Nucleus accumbens (tissue), 56 donors: ENCODE measurements around the gene SPTY2D1.
"Not testable (repeated sequence)": the region's sequence is repeated elsewhere in the genome, so short reads cannot be mapped to it uniquely, and the experiment has no call there.

Experiments used
- DNase-seq, 56 donors: peaks; one replicate each; lab custom pipeline; 2025; lab: John Stamatoyannopoulos, UW

Gene SPTY2D1, protein sequence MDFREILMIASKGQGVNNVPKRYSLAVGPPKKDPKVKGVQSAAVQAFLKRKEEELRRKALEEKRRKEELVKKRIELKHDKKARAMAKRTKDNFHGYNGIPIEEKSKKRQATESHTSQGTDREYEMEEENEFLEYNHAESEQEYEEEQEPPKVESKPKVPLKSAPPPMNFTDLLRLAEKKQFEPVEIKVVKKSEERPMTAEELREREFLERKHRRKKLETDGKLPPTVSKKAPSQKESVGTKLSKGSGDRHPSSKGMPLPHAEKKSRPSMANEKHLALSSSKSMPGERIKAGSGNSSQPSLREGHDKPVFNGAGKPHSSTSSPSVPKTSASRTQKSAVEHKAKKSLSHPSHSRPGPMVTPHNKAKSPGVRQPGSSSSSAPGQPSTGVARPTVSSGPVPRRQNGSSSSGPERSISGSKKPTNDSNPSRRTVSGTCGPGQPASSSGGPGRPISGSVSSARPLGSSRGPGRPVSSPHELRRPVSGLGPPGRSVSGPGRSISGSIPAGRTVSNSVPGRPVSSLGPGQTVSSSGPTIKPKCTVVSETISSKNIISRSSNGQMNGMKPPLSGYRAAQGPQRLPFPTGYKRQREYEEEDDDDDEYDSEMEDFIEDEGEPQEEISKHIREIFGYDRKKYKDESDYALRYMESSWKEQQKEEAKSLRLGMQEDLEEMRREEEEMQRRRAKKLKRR

GRCh38 chr11:18634140-18635032 lies at the start of gene SPTY2D1:
Gene SPTY2D1 (minus strand): TSS chr11:18634342. CDS start chr11:18634257, 85 bp downstream.
- DNase-seq, result peak; percentile 81 to 100 (median 98)

GRCh38 chr11:18682466-18682865 lies 48.3 kb upstream of the SPTY2D1 start:
- DNase-seq, result no peak

GRCh38 chr11:18681949-18682348 lies 47.8 kb upstream of the SPTY2D1 start:
- not testable (repeated sequence) for DNase-seq

- DNase-seq, result no peak
Measured at GRCh38 chr11:18677560-18677959, 43.4 kb upstream of the SPTY2D1 start.

- DNase-seq, result no peak
Measured at GRCh38 chr11:18676803-18677202, 42.7 kb upstream of the SPTY2D1 start.

DNA sequence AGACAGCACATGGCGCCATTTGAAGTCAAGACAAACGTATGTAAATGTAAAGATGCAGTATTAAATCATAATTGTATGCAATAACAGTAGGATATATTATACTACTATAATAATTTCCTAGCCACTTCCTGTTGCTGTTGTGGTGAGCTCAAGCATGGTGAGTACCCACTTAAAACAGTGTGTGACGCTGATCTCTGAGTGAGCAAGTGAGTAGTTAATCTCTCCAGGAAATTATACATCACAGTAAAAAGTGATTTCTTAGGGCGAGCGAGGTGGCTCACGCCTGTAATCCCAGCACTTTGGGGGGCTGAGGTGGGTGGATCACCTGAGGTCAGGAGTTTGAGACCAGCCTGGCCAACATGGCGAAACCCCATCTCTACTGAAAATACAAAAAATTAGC lies 38.1 kb upstream of the SPTY2D1 start:
- DNase-seq, result not testable (repeated sequence)

DNA sequence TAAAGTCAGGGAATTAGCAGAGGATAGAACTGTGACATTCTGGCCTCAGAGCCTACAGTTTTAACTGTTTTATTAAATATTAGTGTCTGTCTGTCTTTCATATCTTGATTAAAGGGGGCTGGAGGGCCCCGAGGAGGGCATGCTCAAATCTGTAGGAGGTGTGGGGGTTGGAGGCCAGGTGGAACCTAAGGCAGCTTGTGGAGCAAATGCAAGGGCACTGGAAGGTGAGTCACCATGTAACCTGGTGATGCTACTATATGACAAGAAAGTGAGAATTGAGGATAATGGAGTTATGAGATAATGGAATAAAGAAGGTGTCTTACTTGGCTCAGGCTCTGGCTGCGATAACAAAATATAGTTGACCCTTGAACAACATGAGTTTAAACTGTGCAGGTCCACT lies 37.1 kb upstream of the SPTY2D1 start:
- no peak for DNase-seq

GRCh38 chr11:18669711-18670110 lies 35.6 kb upstream of the SPTY2D1 start:
- no peak for DNase-seq

GRCh38 chr11:18669219-18669596 lies 35.1 kb upstream of the SPTY2D1 start:
- no peak for DNase-seq

DNA sequence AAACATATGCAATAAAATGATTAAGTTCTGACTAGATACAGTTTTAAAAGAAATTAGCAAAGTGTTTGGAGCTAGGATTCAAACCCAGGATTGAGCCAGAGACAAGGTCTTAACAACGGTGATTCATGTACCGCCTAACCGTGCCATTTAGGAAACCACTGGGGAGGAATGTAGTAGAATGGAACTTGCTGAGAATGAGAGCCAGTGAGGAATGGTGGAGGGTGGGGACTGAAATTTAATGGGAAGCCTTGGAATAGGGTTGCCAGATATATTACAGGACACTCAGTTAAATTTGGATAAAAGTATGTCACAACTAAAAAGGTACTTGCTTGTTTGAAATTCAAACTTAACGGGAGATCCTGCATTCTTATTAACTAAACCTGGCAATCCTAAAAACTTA lies 34.0 kb upstream of the SPTY2D1 start:
- DNase-seq, result no peak

DNA sequence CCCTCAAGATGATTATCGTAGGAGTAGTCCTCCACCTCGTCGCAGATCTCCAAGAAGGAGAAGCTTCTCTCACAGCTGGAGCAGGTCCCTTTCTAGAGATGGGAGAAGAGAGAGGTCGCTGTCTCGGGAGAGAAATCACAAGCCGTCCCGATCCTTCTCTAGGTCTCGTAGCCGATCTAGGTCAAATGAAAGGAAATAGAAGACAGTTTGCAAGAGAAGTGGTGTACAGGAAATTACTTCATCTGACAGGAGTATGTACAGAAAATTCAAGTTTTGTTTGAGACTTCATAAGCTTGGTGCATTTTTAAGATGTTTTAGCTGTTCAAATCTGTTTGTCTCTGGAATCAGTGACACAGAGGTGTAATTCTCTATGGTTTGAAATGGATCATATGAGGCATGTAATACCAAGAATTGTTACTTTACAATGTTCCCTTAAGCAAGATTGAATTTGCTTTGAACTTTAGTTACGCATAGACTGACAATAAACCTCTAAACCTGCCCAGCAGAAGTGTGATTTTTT lies 31.3 kb upstream of the SPTY2D1 start:
- not testable (repeated sequence) for DNase-seq

DNA sequence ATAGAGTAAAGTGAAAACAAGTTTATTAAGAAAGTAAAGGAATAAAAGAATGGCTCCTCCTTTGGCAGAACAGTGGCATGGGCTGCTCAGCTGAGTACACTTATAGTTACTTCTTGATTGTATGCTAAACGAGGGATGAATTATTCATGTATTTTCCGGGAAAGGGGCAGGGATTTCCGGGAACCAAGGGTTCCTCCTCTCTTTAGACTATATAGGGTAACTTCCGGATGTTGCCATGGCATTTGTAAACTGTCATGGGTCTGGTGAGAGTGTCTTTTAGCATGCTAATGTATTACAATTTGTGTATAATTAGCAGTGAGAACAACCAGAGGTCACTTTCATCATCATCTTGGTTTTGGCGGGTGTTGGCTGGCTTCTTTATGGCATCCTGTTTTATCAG lies 23.5 kb upstream of the SPTY2D1 start:
- DNase-seq, result no peak

DNA sequence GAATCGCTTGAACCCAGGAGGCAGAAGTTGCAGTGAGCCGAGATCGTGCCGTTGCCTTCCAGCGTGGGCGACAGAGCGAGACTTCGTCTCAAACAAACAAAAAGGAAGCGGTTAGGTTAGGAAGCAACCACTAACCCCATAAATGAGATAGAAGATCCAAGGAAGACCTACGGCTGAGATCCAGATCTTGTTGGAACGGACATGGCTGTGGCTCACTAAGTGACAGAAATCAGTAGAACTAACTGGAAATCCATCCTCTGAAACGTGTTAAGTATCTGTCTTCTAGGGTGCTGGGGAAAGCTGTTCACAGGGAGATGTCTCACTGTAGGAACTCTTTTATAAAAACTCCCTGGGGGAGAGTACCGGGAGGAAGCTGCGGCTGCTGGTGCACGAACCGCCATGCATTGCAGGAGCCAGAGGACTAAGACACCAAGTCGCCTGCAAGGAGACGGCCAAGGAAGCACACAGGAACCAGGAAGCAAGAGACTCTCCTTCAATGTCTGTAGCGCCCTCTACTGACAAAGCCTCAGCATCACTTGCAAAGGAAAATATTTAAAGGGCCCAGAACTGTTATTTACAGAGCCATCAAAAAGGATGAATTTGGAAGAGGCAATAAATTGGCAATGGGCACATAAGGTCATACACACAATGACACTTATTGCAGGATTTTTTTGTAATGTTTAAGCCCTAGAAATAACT lies 16.9 kb upstream of the SPTY2D1 start:
- DNase-seq, result no peak

DNA sequence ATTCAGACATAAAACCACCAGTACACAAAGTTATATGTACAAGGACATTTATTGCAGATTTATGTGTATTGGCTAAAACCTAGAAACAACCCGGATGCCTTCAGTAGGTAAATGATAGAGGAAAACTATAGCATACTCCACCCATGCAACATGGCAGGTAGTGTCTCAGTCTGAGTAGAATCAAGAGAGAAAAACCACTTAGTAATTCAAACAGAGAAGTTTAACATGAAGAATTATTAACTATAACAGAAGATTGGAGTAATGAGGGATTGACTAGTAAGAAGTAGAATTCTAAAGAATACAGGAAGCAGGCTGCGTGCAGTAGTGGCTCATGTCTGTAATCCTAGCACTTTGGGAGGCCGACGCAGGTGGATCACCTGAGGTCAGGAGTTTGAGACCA lies 16.2 kb upstream of the SPTY2D1 start:
- no peak for DNase-seq

DNA sequence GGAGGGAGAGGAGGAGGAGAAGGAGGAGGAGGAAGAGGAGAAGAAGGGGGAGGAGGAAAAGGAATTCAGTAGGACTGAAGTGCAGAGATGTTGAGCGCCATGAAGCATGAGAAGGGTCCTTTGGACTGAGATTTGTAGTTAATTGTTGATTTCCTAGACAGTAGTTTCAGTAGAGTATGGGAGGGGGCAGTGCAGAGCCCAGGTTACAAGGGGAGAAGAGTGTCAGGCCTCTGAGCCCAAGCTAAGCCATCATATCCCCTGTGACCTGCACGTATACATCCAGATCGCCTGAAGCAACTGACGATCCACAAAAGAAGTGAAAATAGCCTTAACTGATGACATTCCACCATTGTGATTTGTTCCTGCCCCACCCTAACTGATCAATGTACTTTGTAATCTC lies 8.9 kb upstream of the SPTY2D1 start:
- DNase-seq, result not testable (repeated sequence)

- no peak for DNase-seq
Measured at GRCh38 chr11:18641677-18642076, 7.5 kb upstream of the SPTY2D1 start.

- DNase-seq, result no peak
Measured at GRCh38 chr11:18633256-18634139, 644 bp downstream of the SPTY2D1 start.

- DNase-seq, result no peak
Measured at GRCh38 chr11:18632841-18633240, 1.3 kb downstream of the SPTY2D1 start.

DNA sequence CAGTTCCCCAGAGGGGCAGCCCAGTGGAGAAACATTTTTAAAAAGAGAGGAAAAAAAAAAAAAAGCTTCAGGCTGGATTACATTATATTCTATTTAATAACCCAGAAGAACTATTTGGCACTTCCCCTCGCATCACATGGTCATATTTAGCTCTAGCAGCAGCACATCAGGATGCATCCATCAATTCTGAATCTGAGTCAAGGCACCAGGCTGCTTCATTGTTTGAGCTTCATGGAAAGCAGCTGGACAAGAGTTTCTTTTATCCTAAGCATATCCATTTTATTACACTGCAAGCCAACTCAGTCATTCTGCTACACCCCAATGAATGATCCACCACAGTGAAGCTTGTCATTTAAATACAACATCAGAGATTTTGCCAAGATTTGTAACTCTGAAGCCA lies 10.0 kb downstream of the SPTY2D1 start:
- no peak for DNase-seq
